GM12878 (cell line): ENCODE measurements around the gene CAPN14. TPM values are rescaled to one million over a fixed set of nuclear protein-coding genes. Genes with fewer than 3 reads are reported as not detected.

Source experiments
- BRCA1 ChIP-seq: IDR thresholded peaks from 2 replicates; pipeline ENCODE4 v1.6.1; 2011; ENCODE audit warnings: low read depth, low read length, improper control_type of control experiment
- HCFC1 ChIP-seq: fragments of 150-350 bp; IDR thresholded peaks from 2 replicates; pipeline ENCODE4 v1.6.1; 2014; ENCODE audit warnings: low read length
- JUND ChIP-seq: IDR thresholded peaks from 2 replicates; pipeline ENCODE4 v1.6.1; 2012; ENCODE audit warnings: low read depth, mild to moderate bottlenecking, low read length, improper control_type of control experiment, moderate library complexity
- NFXL1 ChIP-seq: fragments of 450-650 bp; IDR thresholded peaks from 2 replicates; pipeline ENCODE4 v1.6.1; 2017; ENCODE audit warnings: antibody characterized with exemption, mild to moderate bottlenecking, borderline replicate concordance
- RFX5 ChIP-seq: IDR thresholded peaks from 2 replicates; pipeline ENCODE4 v1.6.1; 2011; ENCODE audit warnings: low read depth, low read length, improper control_type of control experiment
- SIN3A ChIP-seq: IDR thresholded peaks from 2 replicates; pipeline ENCODE4 v1.6.1; 2012; ENCODE audit warnings: low read depth, low read length, improper control_type of control experiment
- SMAD5 ChIP-seq: IDR thresholded peaks from 2 replicates; pipeline ENCODE4 v1.6.1; 2016; ENCODE audit warnings: antibody characterized with exemption, low read depth
- SUZ12 ChIP-seq: fragments of 200-600 bp; sonication (generic); IDR thresholded peaks from one replicate; pipeline ENCODE4 v1.6.1; 2018; ENCODE audit warnings: antibody characterized with exemption, mild to moderate bottlenecking; ENCODE audit not compliant: unreplicated experiment
- TBL1XR1 ChIP-seq: IDR thresholded peaks from 2 replicates; pipeline ENCODE4 v1.6.1; 2012; ENCODE audit warnings: low read depth, low read length, improper control_type of control experiment
- ZZZ3 ChIP-seq: IDR thresholded peaks from 2 replicates; pipeline ENCODE4 v1.6.1; 2011; ENCODE audit warnings: low read depth; ENCODE audit not compliant: control insufficient read depth, insufficient read length
- polyA plus RNA-seq, 11 experiments: library from polyadenylated mRNA; depleted of rRNA in 4 of 11; unstranded in 6 of 11; stranded (reverse) in 5 of 11; fragments of >200 nt; fragmentation: Nextera tagmentation in 4 of 11; fragmentation: Illumina TruSeq in 1 of 11; extraction: Ambion mirVana in 4 of 11; extraction: Trizol in 1 of 11; gene quantifications; 1 replicate in 1 of 11; 2 replicates in 10 of 11; pipeline versions ENCODE4 v1.2.1 to v1.2.3, GENCODE V29; 2011 to 2016; ENCODE audit warnings: inconsistent platforms in 2 of 11, missing spikeins in 2 of 11, low read depth in 1 of 11
- total RNA-seq, 4 experiments: library from RNA; depleted of rRNA in 3 of 4; stranded (reverse); fragments of >200 nt in 3 of 4; fragmentation: Illumina TruSeq in 1 of 4; extraction: Trizol in 1 of 4; gene quantifications; 2 replicates each; pipeline versions ENCODE4 v1.2.1 to v1.2.3, GENCODE V29; 2013 to 2021
- TF ChIP-seq, protein P1 (sequence below): fragments of 450-650 bp; IDR thresholded peaks from 2 replicates; pipeline ENCODE4 v1.6.1; 2017; ENCODE audit warnings: mild to moderate bottlenecking, moderate library complexity
- TF ChIP-seq, protein P2 (sequence below): IDR thresholded peaks from 2 replicates; pipeline ENCODE4 v1.6.1; 2011; ENCODE audit warnings: low read depth, low read length, improper control_type of control experiment, borderline replicate concordance
- TF ChIP-seq, protein P3 (sequence below): fragments of 450-650 bp; IDR thresholded peaks from 2 replicates; pipeline ENCODE4 v1.6.1; 2017; ENCODE audit warnings: mild to moderate bottlenecking, moderate library complexity
- TF ChIP-seq, protein P4 (sequence below): fragments of 450-650 bp; IDR thresholded peaks from 2 replicates; pipeline ENCODE4 v1.6.1; 2017; ENCODE audit warnings: antibody characterized with exemption, mild to moderate bottlenecking, moderate library complexity

CAPN14 gene
- total and polyA plus RNA-seq, 10 of the 15 experiments (the other 5 are each of a cell fraction or from before 2014, with no cell fraction given): 0.08 to 1.5 (median 1.1) TPM

DNA sequence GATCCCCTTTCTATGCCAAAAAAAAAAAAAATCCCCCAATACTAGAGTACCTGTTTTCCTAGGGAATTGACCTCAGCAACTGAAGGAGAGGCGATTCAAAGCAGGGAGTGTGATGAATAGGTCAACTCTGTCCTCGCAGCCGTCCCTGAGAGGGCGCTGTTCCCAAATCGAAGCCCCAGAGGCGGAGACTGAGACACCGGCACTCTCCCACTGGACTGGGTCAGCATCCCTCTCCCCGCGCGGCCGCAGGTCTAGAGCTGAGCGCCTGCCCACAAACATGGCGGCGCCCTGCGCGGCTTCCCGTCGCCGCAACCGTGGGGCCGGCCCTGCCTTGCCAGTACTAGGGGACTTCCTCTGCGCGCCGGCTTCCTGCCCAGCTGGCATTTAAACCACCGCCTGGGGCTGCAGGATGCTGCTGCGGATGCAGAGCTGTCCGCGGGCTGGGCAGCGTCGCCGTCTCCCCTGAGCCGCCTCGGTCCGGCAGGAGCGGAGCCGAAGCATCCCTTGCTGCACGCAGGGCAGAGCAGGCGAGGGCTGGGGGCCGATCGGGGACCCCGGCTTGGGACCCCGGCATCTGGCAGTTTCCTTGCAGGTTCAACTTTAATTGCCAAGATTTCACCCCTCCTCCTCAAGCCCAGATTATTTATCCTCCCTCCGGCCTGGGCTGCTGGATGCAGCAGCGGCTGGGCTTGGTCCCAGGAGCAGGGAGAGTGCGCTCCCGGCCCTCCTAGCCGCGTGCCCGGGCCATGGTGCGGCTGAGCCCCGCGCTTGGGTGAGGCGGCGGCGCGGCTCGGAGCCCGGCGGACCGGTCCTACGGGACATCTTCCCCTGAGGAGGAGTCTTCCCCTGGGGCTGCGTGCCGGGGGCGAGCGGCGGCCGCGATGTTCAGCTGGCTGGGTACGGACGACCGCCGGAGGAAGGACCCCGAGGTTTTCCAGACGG lies 16.7 kb upstream of the CAPN14 start, which contains the start of gene EHD3 (continued):
- TF ChIP-seq, protein P1, sequence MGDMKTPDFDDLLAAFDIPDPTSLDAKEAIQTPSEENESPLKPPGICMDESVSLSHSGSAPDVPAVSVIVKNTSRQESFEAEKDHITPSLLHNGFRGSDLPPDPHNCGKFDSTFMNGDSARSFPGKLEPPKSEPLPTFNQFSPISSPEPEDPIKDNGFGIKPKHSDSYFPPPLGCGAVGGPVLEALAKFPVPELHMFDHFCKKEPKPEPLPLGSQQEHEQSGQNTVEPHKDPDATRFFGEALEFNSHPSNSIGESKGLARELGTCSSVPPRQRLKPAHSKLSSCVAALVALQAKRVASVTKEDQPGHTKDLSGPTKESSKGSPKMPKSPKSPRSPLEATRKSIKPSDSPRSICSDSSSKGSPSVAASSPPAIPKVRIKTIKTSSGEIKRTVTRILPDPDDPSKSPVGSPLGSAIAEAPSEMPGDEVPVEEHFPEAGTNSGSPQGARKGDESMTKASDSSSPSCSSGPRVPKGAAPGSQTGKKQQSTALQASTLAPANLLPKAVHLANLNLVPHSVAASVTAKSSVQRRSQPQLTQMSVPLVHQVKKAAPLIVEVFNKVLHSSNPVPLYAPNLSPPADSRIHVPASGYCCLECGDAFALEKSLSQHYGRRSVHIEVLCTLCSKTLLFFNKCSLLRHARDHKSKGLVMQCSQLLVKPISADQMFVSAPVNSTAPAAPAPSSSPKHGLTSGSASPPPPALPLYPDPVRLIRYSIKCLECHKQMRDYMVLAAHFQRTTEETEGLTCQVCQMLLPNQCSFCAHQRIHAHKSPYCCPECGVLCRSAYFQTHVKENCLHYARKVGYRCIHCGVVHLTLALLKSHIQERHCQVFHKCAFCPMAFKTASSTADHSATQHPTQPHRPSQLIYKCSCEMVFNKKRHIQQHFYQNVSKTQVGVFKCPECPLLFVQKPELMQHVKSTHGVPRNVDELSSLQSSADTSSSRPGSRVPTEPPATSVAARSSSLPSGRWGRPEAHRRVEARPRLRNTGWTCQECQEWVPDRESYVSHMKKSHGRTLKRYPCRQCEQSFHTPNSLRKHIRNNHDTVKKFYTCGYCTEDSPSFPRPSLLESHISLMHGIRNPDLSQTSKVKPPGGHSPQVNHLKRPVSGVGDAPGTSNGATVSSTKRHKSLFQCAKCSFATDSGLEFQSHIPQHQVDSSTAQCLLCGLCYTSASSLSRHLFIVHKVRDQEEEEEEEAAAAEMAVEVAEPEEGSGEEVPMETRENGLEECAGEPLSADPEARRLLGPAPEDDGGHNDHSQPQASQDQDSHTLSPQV: no peak
- TF ChIP-seq JUND (no peak), BRCA1 (no peak), SMAD5 (no peak), SUZ12 (no peak), SIN3A (0 out of 2 replicates have a peak, but pooled peaks have one; percentile 66), NFXL1 (no peak), TBL1XR1 (no peak), ZZZ3 (no peak), RFX5 (no peak), HCFC1 (peak; percentile 80)
- TF ChIP-seq, protein P2, sequence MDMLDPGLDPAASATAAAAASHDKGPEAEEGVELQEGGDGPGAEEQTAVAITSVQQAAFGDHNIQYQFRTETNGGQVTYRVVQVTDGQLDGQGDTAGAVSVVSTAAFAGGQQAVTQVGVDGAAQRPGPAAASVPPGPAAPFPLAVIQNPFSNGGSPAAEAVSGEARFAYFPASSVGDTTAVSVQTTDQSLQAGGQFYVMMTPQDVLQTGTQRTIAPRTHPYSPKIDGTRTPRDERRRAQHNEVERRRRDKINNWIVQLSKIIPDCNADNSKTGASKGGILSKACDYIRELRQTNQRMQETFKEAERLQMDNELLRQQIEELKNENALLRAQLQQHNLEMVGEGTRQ: no peak
- TF ChIP-seq, protein P3, sequence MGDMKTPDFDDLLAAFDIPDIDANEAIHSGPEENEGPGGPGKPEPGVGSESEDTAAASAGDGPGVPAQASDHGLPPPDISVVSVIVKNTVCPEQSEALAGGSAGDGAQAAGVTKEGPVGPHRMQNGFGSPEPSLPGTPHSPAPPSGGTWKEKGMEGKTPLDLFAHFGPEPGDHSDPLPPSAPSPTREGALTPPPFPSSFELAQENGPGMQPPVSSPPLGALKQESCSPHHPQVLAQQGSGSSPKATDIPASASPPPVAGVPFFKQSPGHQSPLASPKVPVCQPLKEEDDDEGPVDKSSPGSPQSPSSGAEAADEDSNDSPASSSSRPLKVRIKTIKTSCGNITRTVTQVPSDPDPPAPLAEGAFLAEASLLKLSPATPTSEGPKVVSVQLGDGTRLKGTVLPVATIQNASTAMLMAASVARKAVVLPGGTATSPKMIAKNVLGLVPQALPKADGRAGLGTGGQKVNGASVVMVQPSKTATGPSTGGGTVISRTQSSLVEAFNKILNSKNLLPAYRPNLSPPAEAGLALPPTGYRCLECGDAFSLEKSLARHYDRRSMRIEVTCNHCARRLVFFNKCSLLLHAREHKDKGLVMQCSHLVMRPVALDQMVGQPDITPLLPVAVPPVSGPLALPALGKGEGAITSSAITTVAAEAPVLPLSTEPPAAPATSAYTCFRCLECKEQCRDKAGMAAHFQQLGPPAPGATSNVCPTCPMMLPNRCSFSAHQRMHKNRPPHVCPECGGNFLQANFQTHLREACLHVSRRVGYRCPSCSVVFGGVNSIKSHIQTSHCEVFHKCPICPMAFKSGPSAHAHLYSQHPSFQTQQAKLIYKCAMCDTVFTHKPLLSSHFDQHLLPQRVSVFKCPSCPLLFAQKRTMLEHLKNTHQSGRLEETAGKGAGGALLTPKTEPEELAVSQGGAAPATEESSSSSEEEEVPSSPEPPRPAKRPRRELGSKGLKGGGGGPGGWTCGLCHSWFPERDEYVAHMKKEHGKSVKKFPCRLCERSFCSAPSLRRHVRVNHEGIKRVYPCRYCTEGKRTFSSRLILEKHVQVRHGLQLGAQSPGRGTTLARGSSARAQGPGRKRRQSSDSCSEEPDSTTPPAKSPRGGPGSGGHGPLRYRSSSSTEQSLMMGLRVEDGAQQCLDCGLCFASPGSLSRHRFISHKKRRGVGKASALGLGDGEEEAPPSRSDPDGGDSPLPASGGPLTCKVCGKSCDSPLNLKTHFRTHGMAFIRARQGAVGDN: no peak
- TF ChIP-seq, protein P4, sequence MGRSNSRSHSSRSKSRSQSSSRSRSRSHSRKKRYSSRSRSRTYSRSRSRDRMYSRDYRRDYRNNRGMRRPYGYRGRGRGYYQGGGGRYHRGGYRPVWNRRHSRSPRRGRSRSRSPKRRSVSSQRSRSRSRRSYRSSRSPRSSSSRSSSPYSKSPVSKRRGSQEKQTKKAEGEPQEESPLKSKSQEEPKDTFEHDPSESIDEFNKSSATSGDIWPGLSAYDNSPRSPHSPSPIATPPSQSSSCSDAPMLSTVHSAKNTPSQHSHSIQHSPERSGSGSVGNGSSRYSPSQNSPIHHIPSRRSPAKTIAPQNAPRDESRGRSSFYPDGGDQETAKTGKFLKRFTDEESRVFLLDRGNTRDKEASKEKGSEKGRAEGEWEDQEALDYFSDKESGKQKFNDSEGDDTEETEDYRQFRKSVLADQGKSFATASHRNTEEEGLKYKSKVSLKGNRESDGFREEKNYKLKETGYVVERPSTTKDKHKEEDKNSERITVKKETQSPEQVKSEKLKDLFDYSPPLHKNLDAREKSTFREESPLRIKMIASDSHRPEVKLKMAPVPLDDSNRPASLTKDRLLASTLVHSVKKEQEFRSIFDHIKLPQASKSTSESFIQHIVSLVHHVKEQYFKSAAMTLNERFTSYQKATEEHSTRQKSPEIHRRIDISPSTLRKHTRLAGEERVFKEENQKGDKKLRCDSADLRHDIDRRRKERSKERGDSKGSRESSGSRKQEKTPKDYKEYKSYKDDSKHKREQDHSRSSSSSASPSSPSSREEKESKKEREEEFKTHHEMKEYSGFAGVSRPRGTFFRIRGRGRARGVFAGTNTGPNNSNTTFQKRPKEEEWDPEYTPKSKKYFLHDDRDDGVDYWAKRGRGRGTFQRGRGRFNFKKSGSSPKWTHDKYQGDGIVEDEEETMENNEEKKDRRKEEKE: no peak
